ENCODE data around the gene HNMT. TPM values are rescaled to one million over a fixed set of nuclear protein-coding genes. Genes with fewer than 3 reads are reported as not detected.
A peak's percentile ranks its signal among the peaks of the same experiment; 100 is the strongest.

HNMT gene
- total and polyA plus RNA-seq, 2 of the 8 experiments (the other 6 are each of a cell fraction or from before 2014, with no cell fraction given): 1.6 to 3.6 TPM

GRCh38 chr2:137964859-137965459, 686 bp downstream of the HNMT start:
- Histone ChIP-seq H4K91ac (replicated peaks; ENCODE audit: insufficient read length, low read length) (no peak overlapping the region), H3K27me3 (replicated peaks in 1 of 4; ENCODE audit: control insufficient read depth in 3 of 4, extremely low read depth in 1 of 4, insufficient read depth in 3 of 4, low read length in 3 of 4) (no peaks in the 10 kb centered on the region), H4K20me1 (replicated peaks in 1 of 2; ENCODE audit: control insufficient read depth in 1 of 2, insufficient read depth in 2 of 2, low read length in 2 of 2) (no peaks in the 10 kb centered on the region), H3K4me1 (replicated peaks in 1 of 4; ENCODE audit: control insufficient read depth in 3 of 4, insufficient read depth in 4 of 4, low read length in 3 of 4) (peaks cover 0 to 12% (median 5%) of the 10 kb centered on the region in 4 experiments; a peak in 5 of 7 replicates), H2BK12ac (ENCODE audit: low read depth, low read length) (peak overlapping the region; percentile 75; the same call in 1 of the 2 replicates), H3K18ac (ENCODE audit: extremely low read depth, low read length) (peak overlapping the region; percentile 17), H3K79me1 (ENCODE audit: low read depth, low read length) (no peaks in the 10 kb centered on the region), H3K36me3 (ENCODE audit: control insufficient read depth in 2 of 4, insufficient read depth in 4 of 4, low read length in 3 of 4) (no peaks in the 10 kb centered on the region), H3K9me3 (ENCODE audit: insufficient read depth in 2 of 2, low read depth in 1 of 2, low read length in 1 of 2) (no peaks in the 10 kb centered on the region), H3K4me2 (ENCODE audit: insufficient read depth in 1 of 2, low read depth in 2 of 2, low read length in 2 of 2) (peak overlapping the region; percentile 54 to 67; a peak in 3 of 4 replicates), H3K56ac (replicated peaks; ENCODE audit: insufficient read length, low read depth, low read length) (no peak overlapping the region), H2BK5ac (ENCODE audit: low read depth, low read length) (peak overlapping the region; percentile 80), H3K79me2 (ENCODE audit: control insufficient read depth in 1 of 2, insufficient read depth in 2 of 2, low read length in 2 of 2) (no peaks in the 10 kb centered on the region), H3K4me3 (ENCODE audit: extremely low read depth in 1 of 4, insufficient read depth in 2 of 4, low read depth in 3 of 4, low read length in 4 of 4) (peak overlapping the region in 2 of 4 experiments; percentile 22 to 38; a peak in 4 of 8 replicates), H3K23me2 (ENCODE audit: low read depth, low read length) (no peaks in the 10 kb centered on the region), H2AFZ (ENCODE audit: low read length) (peak overlapping the region; percentile 100), H3K9ac (replicated peaks in 1 of 4; ENCODE audit: extremely low read depth in 1 of 4, low read depth in 3 of 4, low read length in 3 of 4) (no peak overlapping the region), H2BK20ac (ENCODE audit: low read length) (0 out of 2 replicates have a peak overlapping the region, but pooled peaks have one; percentile 23), H4K5ac (ENCODE audit: insufficient read length, low read depth, low read length) (no peak overlapping the region), H3K4ac (replicated peaks; ENCODE audit: insufficient read length, low read depth, low read length) (no peak overlapping the region), H3K14ac (ENCODE audit: insufficient read length) (no peak overlapping the region), H2BK120ac (replicated peaks; ENCODE audit: low read depth, low read length) (no peak overlapping the region), H2AK5ac (ENCODE audit: low read depth, low read length) (no peak overlapping the region), H2BK15ac (ENCODE audit: low read length) (0 out of 2 replicates have a peak overlapping the region, but pooled peaks have one; percentile 83), H3K23ac (ENCODE audit: insufficient read length) (no peak overlapping the region), H3K27ac (ENCODE audit: low read depth, low read length) (no peak overlapping the region), H4K8ac (ENCODE audit: extremely low read depth, insufficient read depth, low read length) (no peak overlapping the region)
- 88% methylated on average over 3 of the region's 3 CpGs; no CpG with 5 or more reads in 1 of the 2 experiments for WGBS, 2 experiments (ENCODE audit: extremely low coverage in 1 of 2, insufficient coverage in 1 of 2, insufficient read length in 1 of 2, insufficient replicate concordance in 2 of 2, low coverage in 1 of 2, low lambda C conversion rate in 2 of 2, missing lambda C conversion rate in 1 of 2)
- DNase-seq (ENCODE audit: low read depth in 1 of 2, low spot score in 2 of 2) (no peak), FAIRE-seq (no peak)
- ChIA-PET POLR2A (ENCODE audit: partially characterized antibody) (interaction anchor here (1.4 kb wide), 1 partner anchor 10 kb away, joined by 5 read pairs; no protein-coding TSS in a partner anchor), CTCF (ENCODE audit: partially characterized antibody) (interaction anchor here (0.7 to 1.1 kb wide), 6 partner anchors 17 to 837 kb away, joined by 3 to 5 read pairs (median 3); no protein-coding TSS in a partner anchor)
- TF ChIP-seq SP2 (IDR thresholded peaks at IDR 0.05; ENCODE audit: low read length) (no peak), RAD21 (IDR thresholded peaks at IDR 0.05 in 1 of 2, conservative IDR thresholded peaks at IDR 0.05 in 1 of 2; ENCODE audit: low read depth in 2 of 2, low read length in 2 of 2) (no peak), POU5F1 (IDR thresholded peaks at IDR 0.05; ENCODE audit: low read depth, low read length) (no peak), ASH2L (IDR thresholded peaks at IDR 0.05; ENCODE audit: low read length) (no peak), CBX5 (IDR thresholded peaks at IDR 0.05; ENCODE audit: low read depth, low read length) (no peak), BCL11A (IDR thresholded peaks at IDR 0.05; ENCODE audit: low read depth in 2 of 2, low read length in 2 of 2) (no peak), EGR1 (IDR thresholded peaks at IDR 0.05; ENCODE audit: borderline replicate concordance, low read depth, low read length) (no peak), KDM1A (IDR thresholded peaks at IDR 0.05; ENCODE audit: borderline replicate concordance, low read length) (no peak), USF2 (IDR thresholded peaks at IDR 0.05; ENCODE audit: low read length) (no peak), CHD1 (IDR thresholded peaks at IDR 0.05; ENCODE audit: low read depth, low read length) (no peak)
